ENCODE results near the gene COG7. TPM values are rescaled to one million over a fixed set of nuclear protein-coding genes. Genes with fewer than 3 reads are reported as not detected.
"Not testable (repeated sequence)": the region's sequence is repeated elsewhere in the genome, so short reads cannot be mapped to it uniquely, and the experiment has no call there.

COG7 gene
- total RNA-seq, 3 donors from 2014 or later = 12.8 to 31.6 (median 29.2) TPM

DNA sequence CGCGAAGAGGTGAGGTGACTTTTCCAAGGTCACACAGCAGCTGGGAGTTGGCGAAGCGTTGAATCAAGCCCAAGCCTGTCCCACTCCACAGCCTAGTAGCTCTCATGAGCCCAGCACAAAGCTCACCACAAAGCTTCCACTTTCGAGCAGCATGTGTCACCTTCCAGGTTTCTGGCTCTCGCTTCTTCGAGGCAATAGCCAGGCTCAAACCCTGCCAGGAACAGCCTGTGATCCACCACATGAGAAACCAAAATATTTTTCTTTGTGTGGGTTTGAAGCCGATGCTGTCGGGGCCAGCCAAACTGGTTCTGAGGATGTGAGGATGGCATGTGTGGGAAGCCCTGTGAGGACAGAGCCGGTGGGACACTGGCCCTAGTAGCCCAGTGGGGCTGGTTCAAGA, 68.1 kb downstream of the COG7 start:
- intact Hi-C loops (cut with DNase I; ENCODE audit: low total_unique reads) = no loop called here
- H3K9me3 ChIP-seq = no peaks in the 10 kb centered on the region
- peak in 1 of 2 donors; percentile 89 for DNase-seq (ENCODE audit: low spot score in 2 of 2)
- H3K27ac ChIP-seq = peak overlapping the region; percentile 86
- H3K36me3 ChIP-seq = no peaks in the 10 kb centered on the region
- TF ChIP-seq POLR2A (IDR thresholded peaks at IDR 0.05) = no peak
- peak in 2 of 3 donors; percentile 25 to 64 for TF ChIP-seq POLR2AphosphoS5 (IDR thresholded peaks at IDR 0.05)
- TF ChIP-seq, protein P1, sequence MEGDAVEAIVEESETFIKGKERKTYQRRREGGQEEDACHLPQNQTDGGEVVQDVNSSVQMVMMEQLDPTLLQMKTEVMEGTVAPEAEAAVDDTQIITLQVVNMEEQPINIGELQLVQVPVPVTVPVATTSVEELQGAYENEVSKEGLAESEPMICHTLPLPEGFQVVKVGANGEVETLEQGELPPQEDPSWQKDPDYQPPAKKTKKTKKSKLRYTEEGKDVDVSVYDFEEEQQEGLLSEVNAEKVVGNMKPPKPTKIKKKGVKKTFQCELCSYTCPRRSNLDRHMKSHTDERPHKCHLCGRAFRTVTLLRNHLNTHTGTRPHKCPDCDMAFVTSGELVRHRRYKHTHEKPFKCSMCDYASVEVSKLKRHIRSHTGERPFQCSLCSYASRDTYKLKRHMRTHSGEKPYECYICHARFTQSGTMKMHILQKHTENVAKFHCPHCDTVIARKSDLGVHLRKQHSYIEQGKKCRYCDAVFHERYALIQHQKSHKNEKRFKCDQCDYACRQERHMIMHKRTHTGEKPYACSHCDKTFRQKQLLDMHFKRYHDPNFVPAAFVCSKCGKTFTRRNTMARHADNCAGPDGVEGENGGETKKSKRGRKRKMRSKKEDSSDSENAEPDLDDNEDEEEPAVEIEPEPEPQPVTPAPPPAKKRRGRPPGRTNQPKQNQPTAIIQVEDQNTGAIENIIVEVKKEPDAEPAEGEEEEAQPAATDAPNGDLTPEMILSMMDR (IDR thresholded peaks at IDR 0.05) = no peak
- H3K27me3 ChIP-seq = no peaks in the 10 kb centered on the region
- no peaks in the 10 kb centered on the region for H3K4me1 ChIP-seq
- H3K4me3 ChIP-seq = no peak overlapping the region

DNA sequence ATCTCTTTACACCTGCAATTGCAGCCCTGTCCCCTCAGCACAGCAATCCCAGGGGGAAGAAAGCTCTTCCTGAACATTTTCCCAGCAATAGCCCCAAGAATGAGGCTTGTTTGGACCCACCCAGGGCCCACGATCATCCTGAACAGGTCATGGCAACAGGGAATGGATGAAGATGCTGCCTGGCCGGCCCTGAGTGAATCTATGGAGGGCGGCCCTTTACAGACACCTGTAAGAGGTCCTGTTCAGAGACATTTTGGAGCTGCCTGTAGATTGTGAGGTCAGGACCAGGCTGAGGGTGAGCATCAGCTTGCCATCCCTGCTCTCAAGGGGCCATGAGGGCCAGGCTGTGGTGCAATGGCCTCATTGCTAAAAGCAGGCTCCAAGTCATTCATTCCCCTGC, 69.1 kb downstream of the COG7 start:
- Histone ChIP-seq H3K9me3 (no peaks in the 10 kb centered on the region), H3K4me3 (no peak overlapping the region), H3K36me3 (no peaks in the 10 kb centered on the region), H3K4me1 (no peaks in the 10 kb centered on the region), H3K27me3 (no peaks in the 10 kb centered on the region), H3K27ac (peak overlapping the region in 1 of 2 donors; percentile 86)
- TF ChIP-seq, protein P1 (IDR thresholded peaks at IDR 0.05) = no peak
- no peak for TF ChIP-seq POLR2A (IDR thresholded peaks at IDR 0.05)
- no peak for TF ChIP-seq POLR2AphosphoS5 (IDR thresholded peaks at IDR 0.05)
- DNase-seq (ENCODE audit: low spot score in 2 of 2) = no peak
- intact Hi-C loops (cut with DNase I; ENCODE audit: low total_unique reads) = no loop called here

DNA sequence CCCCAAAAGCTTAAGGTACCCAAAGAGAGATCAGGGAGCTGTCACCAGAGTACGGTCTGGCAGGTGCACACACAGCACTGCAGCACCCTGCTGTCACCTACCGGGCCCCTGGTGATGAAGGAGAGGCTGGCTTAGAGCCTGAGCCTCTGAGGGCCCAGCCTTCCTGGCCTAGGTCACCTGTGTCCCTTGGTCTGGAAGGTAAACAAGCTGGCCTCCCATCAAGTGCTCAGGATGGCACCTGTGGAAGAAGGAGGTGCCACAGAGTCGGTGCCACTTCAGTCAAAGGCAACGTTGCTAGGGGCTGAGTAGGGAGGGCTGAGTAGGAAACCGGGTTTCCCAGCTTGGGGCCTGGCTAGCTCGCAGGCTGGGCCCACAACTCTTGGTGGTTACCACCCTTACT, 70.7 kb downstream of the COG7 start:
- Histone ChIP-seq H3K4me3 (no peak overlapping the region), H3K27ac (no peak overlapping the region), H3K9me3 (no peaks in the 10 kb centered on the region), H3K27me3 (no peaks in the 10 kb centered on the region), H3K4me1 (no peaks in the 10 kb centered on the region), H3K36me3 (no peaks in the 10 kb centered on the region)
- DNase-seq (ENCODE audit: low spot score in 2 of 2) = no peak
- TF ChIP-seq, protein P1 (IDR thresholded peaks at IDR 0.05) = no peak
- TF ChIP-seq POLR2A (IDR thresholded peaks at IDR 0.05) (no peak), POLR2AphosphoS5 (IDR thresholded peaks at IDR 0.05) (no peak)
- intact Hi-C loops (cut with DNase I; ENCODE audit: low total_unique reads) = no loop called here

DNA sequence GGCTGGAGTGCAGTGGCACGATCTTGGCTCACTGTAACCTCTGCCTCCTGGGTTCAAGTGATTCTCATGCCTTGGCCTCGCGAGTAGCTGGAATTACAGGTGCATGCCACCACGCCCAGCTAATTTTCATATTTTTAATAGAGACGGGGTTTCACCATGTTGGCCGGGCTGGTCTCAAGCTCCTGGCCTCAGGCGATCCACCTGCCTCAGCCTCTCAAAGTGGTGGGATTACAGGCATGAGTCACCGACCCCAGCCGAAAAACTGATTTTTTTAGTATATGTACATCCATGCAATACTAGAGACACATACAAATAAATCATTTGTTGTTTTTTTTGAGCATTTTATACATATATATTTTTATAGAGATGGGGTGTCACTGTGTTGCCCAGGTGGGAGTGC, 71.3 kb downstream of the COG7 start:
- intact Hi-C loops (cut with DNase I; ENCODE audit: low total_unique reads); H3K4me3 ChIP-seq; H3K27me3 ChIP-seq; H3K4me1 ChIP-seq; H3K9me3 ChIP-seq; H3K36me3 ChIP-seq; H3K27ac ChIP-seq; DNase-seq (ENCODE audit: low spot score in 2 of 2): not testable (repeated sequence)

DNA sequence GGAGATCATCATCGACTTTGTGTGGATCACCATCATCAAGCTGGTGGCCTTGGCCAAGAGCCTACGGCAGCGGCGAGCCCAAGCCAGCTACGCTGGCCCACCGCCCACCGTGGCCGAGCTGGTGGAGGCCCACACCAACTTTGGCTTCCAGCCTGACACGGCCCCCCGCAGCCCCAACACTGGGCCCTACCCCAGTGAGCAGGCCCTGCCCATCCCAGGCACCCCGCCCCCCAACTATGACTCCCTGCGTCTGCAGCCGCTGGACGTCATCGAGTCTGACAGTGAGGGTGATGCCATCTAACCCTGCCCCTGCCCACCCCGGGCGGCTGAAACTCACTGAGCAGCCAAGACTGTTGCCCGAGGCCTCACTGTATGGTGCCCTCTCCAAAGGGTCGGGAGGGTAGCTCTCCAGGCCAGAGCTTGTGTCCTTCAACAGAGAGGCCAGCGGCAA, 72.5 kb downstream of the COG7 start:
- H3K4me1 ChIP-seq = no peaks in the 10 kb centered on the region
- DNase-seq (ENCODE audit: low spot score in 2 of 2) = no peak
- H3K36me3 ChIP-seq = no peaks in the 10 kb centered on the region
- H3K27me3 ChIP-seq = no peaks in the 10 kb centered on the region
- no peak overlapping the region for H3K27ac ChIP-seq
- no peak overlapping the region for H3K4me3 ChIP-seq
- H3K9me3 ChIP-seq = no peaks in the 10 kb centered on the region
- TF ChIP-seq, protein P1 (IDR thresholded peaks at IDR 0.05) = no peak
- no peak for TF ChIP-seq POLR2A (IDR thresholded peaks at IDR 0.05)
- intact Hi-C loops (cut with DNase I; ENCODE audit: low total_unique reads) = no loop called here

DNA sequence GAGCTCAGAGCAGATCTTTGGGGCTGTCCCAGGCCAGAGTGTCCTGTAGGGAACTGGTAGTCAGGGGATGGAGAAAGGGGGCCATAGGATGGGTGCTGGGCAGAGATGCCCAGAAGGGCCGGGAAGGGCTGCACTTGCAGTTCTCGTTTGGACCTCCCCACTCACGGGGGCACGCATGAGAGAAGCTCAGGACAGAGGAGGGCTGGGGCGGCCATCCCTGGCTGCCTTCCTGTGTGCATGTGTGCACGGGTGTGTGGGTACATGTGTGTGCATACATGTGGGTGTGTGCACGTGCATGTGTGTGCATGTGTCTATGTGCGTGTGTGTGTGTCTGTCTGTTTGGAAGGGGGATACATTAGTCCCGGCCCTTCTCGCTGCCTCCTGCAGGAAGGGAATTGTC, 73.3 kb downstream of the COG7 start:
- no peak for DNase-seq (ENCODE audit: low spot score in 2 of 2)
- Histone ChIP-seq H3K4me3 (no peak overlapping the region), H3K9me3 (no peaks in the 10 kb centered on the region), H3K36me3 (no peaks in the 10 kb centered on the region), H3K27me3 (no peaks in the 10 kb centered on the region), H3K27ac (no peak overlapping the region), H3K4me1 (no peaks in the 10 kb centered on the region)
- intact Hi-C loops (cut with DNase I; ENCODE audit: low total_unique reads) = no loop called here
- TF ChIP-seq POLR2AphosphoS5 (IDR thresholded peaks at IDR 0.05) (no peak), POLR2A (IDR thresholded peaks at IDR 0.05) (no peak)
- TF ChIP-seq, protein P1 (IDR thresholded peaks at IDR 0.05) = no peak

Data from breast epithelium (tissue), 4 donors.